Heart right ventricle (tissue), 16 donors: ENCODE data around the gene PPP4R4. TPM values are rescaled to one million over a fixed set of nuclear protein-coding genes. Genes with fewer than 3 reads are reported as not detected.
A peak's percentile ranks its signal among the peaks of the same experiment; 100 is the strongest.

Experiments used
- ATAC-seq, 8 donors: fragments of 200-7000 bp; cut with Tn5 transposase; one replicate each; pipeline ENCODE4 v1.9.1; 2020; ENCODE audit warnings: mild to moderate bottlenecking in 8 of 8, moderate library complexity in 8 of 8, moderate number of reproducible peaks in 1 of 8
- DNase-seq, 2 donors: peaks; one replicate each; pipeline ENCODE4 v3.0.0-alpha.2; 2020
- H3K27ac ChIP-seq, 10 donors: fragments of 200-600 bp; sonication (generic) in 2 of 10; one replicate each; pipeline versions ENCODE4 v1.5.0 to v1.8.0; 2020 to 2022; ENCODE audit warnings: mild to moderate bottlenecking in 3 of 10
- H3K27me3 ChIP-seq, 7 donors: fragments of 200-600 bp; one replicate each; pipeline ENCODE4 v1.8.0; 2021 to 2022; ENCODE audit warnings: mild to moderate bottlenecking in 2 of 7
- H3K36me3 ChIP-seq, 9 donors: fragments of 200-600 bp; sonication (generic) in 1 of 9; one replicate each; pipeline versions ENCODE4 v1.5.0 to v1.8.0; 2020 to 2022; ENCODE audit warnings: mild to moderate bottlenecking in 2 of 9
- H3K4me1 ChIP-seq, 9 donors: fragments of 200-600 bp; sonication (generic) in 1 of 9; one replicate each; pipeline versions ENCODE4 v1.5.0 to v1.8.0; 2020 to 2022; ENCODE audit warnings: mild to moderate bottlenecking in 4 of 9
- H3K4me3 ChIP-seq, 10 donors: fragments of 200-600 bp; sonication (generic) in 2 of 10; one replicate each; pipeline versions ENCODE4 v1.5.0 to v1.8.0; 2020 to 2022; ENCODE audit warnings: mild to moderate bottlenecking in 7 of 10, moderate library complexity in 2 of 10
- H3K9me3 ChIP-seq, 11 donors: fragments of 200-600 bp in 10 of 11; sonication (generic) in 2 of 11; one replicate each; pipeline versions ENCODE4 v1.5.0 to v1.8.0; 2013 to 2022; ENCODE audit warnings: mild to moderate bottlenecking in 2 of 11, control low read depth in 1 of 11, moderate library complexity in 1 of 11
- WGBS, 2 donors: extraction: QIAGEN DNeasy Blood & Tissue Kit; methylation state at CpG; one replicate each; pipeline ENCODE4 v1.1.7; 2013; ENCODE audit warnings: inconsistent platforms in 1 of 2; 5-methylcytosine and 5-hydroxymethylcytosine counted together
- intact Hi-C, 10 donors: fragments of 100-400 bp; cut with DNase I; formaldehyde crosslinking; loops; one replicate each; pipeline versions ENCODE4 v1.11.1 to v1.14.2; 2022
- polyA plus RNA-seq, 2 donors: library from polyadenylated mRNA; stranded (reverse); fragments of 200-250 nt; gene quantifications; one replicate each; pipeline ENCODE4 v1.2.3, GENCODE V29; 2013
- total RNA-seq, 10 donors: library from RNA; stranded (reverse); fragmentation: NEBNext Ultra II Directional in 3 of 10; extraction: Animal tissue kit (Norgen Biotek cat#: 25700) in 3 of 10; gene quantifications; one replicate each; pipeline versions ENCODE4 v1.2.1 to v1.2.4, GENCODE V29; 2021 to 2023
- TF ChIP-seq, protein P1 (sequence below), 9 donors: fragments of 200-600 bp; sonication (generic) in 2 of 9; IDR thresholded peaks; one replicate each; pipeline versions ENCODE4 v1.5.0 to v1.8.0; 2021 to 2022; ENCODE audit warnings: antibody characterized with exemption in 9 of 9, mild to moderate bottlenecking in 5 of 9, moderate library complexity in 1 of 9
- donor health status: Arrhythmogenic right ventricular cardiomyopathy.
- donor health status: ischemic (EF 13 %, LVEDD 7.1; RV severe dilation, severe dysfunction).
- donor health status: healthy with polysubstance abuse.
- donor health status: DM: no; HTN: yes; CAD: no.
- donor health status: DM: no; HTN: no; CAD: no.
- donor health status: ischemic (EF 25% LVEDD 6.9; RV normal size, moderate dysfunction).
- donor health status: ischemic (EF 25% LVEDD 5.7; RV mildly dilated, moderate dysfunction).
- donor health status: healthy.
- donor health status: DM: yes; HTN: yes; CAD: no.
- donor health status: Ischemic cardiomyopathy.
- donor health status: ischemic (EF 35%, LVEDD 5.7; RV mildly dilated, moderate dysfunction).
- donor health status: nonischemic (EF 11% LVEDD 7.7; RV severe dilation, severe dysfunction).
- donor health status: DM: yes; HTN: yes; CAD: no.
- donor health status: PGD.
- donor health status: ischemic (EF 29% LVEDD 5.4; RV normal size, mild dysfunction).
- donor health status: nonischemic (EF 23%, LVEDD 6.1; RV moderate dilation, normal function).

Gene PPP4R4
- total and polyA plus RNA-seq, 12 donors, result 0.13 to 0.94 (median 0.31) TPM; not detected in 5

DNA sequence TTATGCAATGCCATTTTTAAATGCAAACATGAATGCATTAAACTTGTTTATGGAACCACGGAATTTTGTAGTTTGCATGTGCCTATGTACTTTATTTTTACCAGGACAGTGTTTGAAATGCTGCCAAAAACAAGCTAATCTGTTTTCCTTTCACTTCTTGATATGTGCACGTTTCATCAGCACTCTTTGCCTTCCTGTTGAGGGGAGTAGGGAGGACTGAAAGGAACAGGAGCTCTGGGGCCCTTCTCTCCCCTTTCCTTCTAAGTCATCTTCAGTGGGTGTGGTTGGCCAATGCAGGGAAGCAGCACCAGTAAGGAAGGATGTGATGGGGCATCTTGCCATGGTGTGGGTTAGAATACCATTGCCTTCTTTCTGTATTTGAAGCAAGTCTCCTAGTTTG lies 12.1 kb upstream of the PPP4R4 start:
- Histone ChIP-seq H3K36me3 (no peaks in the 10 kb centered on the region), H3K27me3 (peaks cover 0 to 25% (median 13%) of the 10 kb centered on the region in 7 donors), H3K4me3 (no peak overlapping the region), H3K9me3 (no peaks in the 10 kb centered on the region), H3K4me1 (peaks cover 0 to 11% (median 10%) of the 10 kb centered on the region in 9 donors), H3K27ac (no peak overlapping the region)
- intact Hi-C loops, result no loop called here
- WGBS, 2 donors, result 1% methylated on average over 2 of the region's 2 CpGs
- ATAC-seq (peak in 1 of 8 donors; percentile 69), DNase-seq (no peak)
- TF ChIP-seq, protein P1, sequence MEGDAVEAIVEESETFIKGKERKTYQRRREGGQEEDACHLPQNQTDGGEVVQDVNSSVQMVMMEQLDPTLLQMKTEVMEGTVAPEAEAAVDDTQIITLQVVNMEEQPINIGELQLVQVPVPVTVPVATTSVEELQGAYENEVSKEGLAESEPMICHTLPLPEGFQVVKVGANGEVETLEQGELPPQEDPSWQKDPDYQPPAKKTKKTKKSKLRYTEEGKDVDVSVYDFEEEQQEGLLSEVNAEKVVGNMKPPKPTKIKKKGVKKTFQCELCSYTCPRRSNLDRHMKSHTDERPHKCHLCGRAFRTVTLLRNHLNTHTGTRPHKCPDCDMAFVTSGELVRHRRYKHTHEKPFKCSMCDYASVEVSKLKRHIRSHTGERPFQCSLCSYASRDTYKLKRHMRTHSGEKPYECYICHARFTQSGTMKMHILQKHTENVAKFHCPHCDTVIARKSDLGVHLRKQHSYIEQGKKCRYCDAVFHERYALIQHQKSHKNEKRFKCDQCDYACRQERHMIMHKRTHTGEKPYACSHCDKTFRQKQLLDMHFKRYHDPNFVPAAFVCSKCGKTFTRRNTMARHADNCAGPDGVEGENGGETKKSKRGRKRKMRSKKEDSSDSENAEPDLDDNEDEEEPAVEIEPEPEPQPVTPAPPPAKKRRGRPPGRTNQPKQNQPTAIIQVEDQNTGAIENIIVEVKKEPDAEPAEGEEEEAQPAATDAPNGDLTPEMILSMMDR (IDR thresholded peaks at IDR 0.05), result no peak

DNA sequence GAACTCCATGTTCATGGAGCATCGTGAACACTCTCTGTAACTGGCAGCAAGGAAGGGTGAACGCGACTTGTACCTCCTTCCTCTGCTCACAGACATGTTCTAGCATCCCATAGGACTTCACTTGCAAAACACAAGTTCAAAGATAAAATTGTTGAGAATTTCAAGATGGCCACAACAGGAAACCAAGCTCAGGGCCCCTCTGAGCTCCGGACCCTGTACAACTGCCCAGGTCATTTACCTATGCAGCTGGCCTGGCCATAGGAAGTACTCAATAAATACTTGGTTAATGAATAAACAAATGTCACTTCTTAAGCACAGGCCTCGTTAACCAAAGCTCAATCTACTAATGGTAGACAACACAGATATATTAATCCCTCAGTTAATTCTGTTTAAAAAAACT lies 11.7 kb upstream of the PPP4R4 start:
- ATAC-seq (no peak), DNase-seq (no peak)
- Histone ChIP-seq H3K4me3 (no peak overlapping the region), H3K36me3 (no peaks in the 10 kb centered on the region), H3K27ac (no peak overlapping the region), H3K9me3 (no peaks in the 10 kb centered on the region), H3K4me1 (peaks cover 0 to 11% (median 10%) of the 10 kb centered on the region in 9 donors), H3K27me3 (peaks cover 0 to 25% (median 13%) of the 10 kb centered on the region in 7 donors)
- 84 to 88% methylated on average over 5 of the region's 5 CpGs for WGBS, 2 donors
- TF ChIP-seq, protein P1 (IDR thresholded peaks at IDR 0.05), result no peak
- intact Hi-C loops, result no loop called here

DNA sequence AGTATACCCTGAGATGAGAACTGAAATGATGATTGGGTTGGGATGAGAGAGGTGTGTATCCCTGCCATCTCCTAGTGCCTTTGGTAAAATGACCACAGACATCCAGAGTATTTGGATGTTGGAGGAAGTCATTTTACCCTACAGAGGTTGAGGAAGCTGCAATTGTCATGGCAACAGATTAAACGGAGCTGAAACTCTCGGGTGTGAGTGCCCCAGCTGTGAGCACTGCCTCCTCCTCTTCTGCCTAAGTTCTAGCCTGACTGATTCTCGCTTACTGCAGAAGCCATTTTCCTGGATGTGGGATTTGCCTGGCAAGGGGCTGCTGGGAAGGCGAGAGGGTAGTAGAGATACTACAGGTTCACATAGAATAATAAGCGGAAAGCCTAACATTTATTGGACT lies 10.3 kb upstream of the PPP4R4 start:
- H3K36me3 ChIP-seq, result no peaks in the 10 kb centered on the region
- TF ChIP-seq, protein P1 (IDR thresholded peaks at IDR 0.05), result no peak
- H3K27ac ChIP-seq, result no peak overlapping the region
- no peak for DNase-seq
- H3K4me1 ChIP-seq, result peaks cover 0 to 11% (median 10%) of the 10 kb centered on the region in 9 donors
- WGBS, 2 donors, result 79% methylated on average over 5 of the region's 5 CpGs
- no peaks in the 10 kb centered on the region for H3K9me3 ChIP-seq
- peaks cover 0 to 25% (median 13%) of the 10 kb centered on the region in 7 donors for H3K27me3 ChIP-seq
- intact Hi-C loops, result no loop called here
- no peak for ATAC-seq
- no peak overlapping the region for H3K4me3 ChIP-seq

DNA sequence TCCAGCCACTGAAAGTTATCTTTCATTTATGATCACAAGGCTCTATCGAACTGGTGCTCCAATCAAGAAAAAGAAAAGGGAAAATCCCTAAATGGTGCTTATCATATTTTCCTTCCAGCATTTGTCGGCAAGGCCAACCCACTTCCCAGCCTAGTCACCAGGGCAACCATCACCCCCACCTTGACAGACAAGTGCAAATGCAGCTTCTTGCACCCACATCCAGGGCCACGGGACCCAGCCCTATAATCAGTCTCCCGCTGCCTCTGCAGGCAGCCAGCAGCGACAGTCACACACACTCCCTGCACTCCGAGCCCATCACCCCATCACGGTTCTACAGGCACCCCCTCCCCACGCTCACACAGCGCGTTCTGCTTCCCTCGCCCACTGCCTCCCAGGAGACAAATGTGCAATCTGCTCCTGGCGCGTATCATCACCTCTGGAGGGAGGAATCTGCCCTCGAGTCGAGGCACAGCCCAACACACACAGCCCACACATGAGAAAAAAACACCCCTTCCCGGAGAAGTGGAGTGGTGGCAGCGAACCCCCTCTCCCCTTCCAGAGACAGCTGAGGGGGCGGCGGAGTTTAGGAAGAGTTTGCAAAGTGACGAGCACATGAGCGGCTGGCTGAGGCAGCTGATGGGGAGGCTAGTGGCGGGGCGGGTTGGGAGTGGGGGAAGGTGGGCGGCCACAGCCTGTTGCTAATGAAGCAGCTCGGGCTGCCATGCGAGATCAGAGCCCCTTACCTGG lies 9.3 kb upstream of the PPP4R4 start:
- WGBS, 2 donors, result 41 to 43% methylated on average over 26 of the region's 26 CpGs
- Histone ChIP-seq H3K36me3 (no peaks in the 10 kb centered on the region), H3K27me3 (peaks cover 0 to 19% (median 13%) of the 10 kb centered on the region in 7 donors), H3K9me3 (no peaks in the 10 kb centered on the region), H3K4me3 (no peak overlapping the region), H3K4me1 (peaks cover 0 to 11% (median 10%) of the 10 kb centered on the region in 9 donors), H3K27ac (no peak overlapping the region)
- intact Hi-C loops, result no loop called here
- TF ChIP-seq, protein P1 (IDR thresholded peaks at IDR 0.05), result no peak
- DNase-seq (no peak), ATAC-seq (no peak)
